NT2/D1 (cell line): ENCODE results near the gene MTO1.
"Not testable (repeated sequence)": the region's sequence is repeated elsewhere in the genome, so short reads cannot be mapped to it uniquely, and the experiment has no call there.

Experiments
- DNase-seq: peaks from one replicate; pipeline ENCODE4 v3.0.0-alpha.2; 2011; ENCODE audit warnings: low read depth, low spot score
- H3K27me3 ChIP-seq: 2 replicates; pipeline ENCODE4 v1.6.0; 2011; ENCODE audit warnings: mild to moderate bottlenecking; ENCODE audit not compliant: insufficient read length, insufficient read depth
- H3K36me3 ChIP-seq: 2 replicates; pipeline ENCODE4 v1.6.1; 2011; ENCODE audit warnings: mild to moderate bottlenecking, low read length, mixed read lengths; ENCODE audit not compliant: insufficient read depth, insufficient read length
- H3K4me1 ChIP-seq: 2 replicates; pipeline ENCODE4 v1.5.1; 2011; ENCODE audit not compliant: insufficient read depth, insufficient read length
- H3K4me3 ChIP-seq: 2 replicates; pipeline ENCODE4 v1.5.1; 2011; ENCODE audit warnings: low read depth; ENCODE audit not compliant: insufficient read length
- H3K9ac ChIP-seq: 2 replicates; pipeline ENCODE4 v1.6.0; 2011; ENCODE audit warnings: low read depth; ENCODE audit not compliant: insufficient read length
- H3K9me3 ChIP-seq: 2 replicates; pipeline ENCODE4 v1.5.1; 2011; ENCODE audit warnings: mild to moderate bottlenecking, low read length; ENCODE audit not compliant: insufficient read depth
- SUZ12 ChIP-seq: IDR thresholded peaks from 2 replicates; pipeline ENCODE4 v1.6.1; 2011; ENCODE audit not compliant: insufficient read length, insufficient read depth; ENCODE audit errors: extremely low read depth
- YY1 ChIP-seq: IDR thresholded peaks from 2 replicates; pipeline ENCODE4 v1.6.1; 2011; ENCODE audit not compliant: insufficient read length, insufficient read depth
- ZNF274 ChIP-seq: IDR thresholded peaks from 2 replicates; pipeline ENCODE4 v1.6.1; 2011; ENCODE audit warnings: mild to moderate bottlenecking, low read depth, low read length

The MTO1 gene

DNA sequence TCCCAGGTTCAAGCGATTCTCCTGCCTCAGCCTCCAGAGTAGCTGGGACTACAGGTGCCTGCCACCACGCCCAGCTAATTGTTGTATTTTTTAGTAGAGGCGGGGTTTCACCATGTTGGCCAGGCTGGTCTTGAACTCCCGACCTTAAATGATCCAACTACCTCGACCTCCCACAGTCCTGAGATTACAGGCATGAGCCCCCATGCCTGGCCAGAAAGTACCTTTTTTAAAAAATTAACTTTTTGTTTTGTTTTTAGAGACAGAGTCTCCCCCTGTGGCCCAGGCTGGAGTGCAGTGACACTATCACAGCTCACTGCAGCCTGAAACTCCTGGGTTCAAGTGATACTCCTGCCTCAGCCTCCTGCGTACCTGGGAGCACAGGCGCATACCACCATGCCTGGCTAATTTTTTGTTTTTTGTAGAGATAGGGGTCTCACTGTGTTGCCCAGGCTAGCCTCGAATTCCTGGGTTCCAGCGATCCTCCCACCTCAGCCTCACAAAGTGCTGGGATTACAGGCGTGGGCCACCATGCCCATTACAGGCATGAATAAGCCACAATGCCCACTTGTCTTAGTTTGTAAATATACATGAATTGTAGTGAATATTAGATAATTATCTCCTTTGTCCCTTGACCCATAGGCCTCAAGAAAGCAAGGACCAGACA lies 76.7 kb downstream of the MTO1 start:
- no peak for TF ChIP-seq YY1
- no peak for TF ChIP-seq SUZ12
- TF ChIP-seq ZNF274: no peak
- no peak for DNase-seq
- no peaks in the 10 kb centered on the region for H3K9me3 ChIP-seq
- H3K9ac ChIP-seq: no peak overlapping the region
- no peaks in the 10 kb centered on the region for H3K27me3 ChIP-seq
- H3K4me3 ChIP-seq: no peak overlapping the region
- H3K4me1 ChIP-seq: no peaks in the 10 kb centered on the region
- no peaks in the 10 kb centered on the region for H3K36me3 ChIP-seq

DNA sequence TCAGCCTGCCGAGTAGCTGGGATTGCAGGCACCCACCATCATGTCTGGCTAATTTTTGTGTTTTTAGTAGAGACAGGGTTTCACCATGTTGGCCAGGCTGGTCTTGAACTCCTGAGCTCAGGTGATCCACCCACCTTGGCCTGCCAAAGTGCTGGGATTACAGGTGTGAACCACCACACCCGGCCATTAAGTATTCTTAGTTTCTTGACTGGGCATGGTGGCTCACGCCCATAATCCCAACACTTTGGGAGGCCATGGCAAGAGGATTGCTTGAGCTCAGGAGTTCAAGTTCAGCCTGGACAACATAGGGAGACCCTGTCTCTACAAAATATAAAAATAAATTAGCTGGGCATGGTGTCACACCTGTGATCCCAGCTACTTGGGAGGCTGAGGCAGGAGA lies 80.9 kb downstream of the MTO1 start:
- DNase-seq, H3K9me3 ChIP-seq, H3K4me1 ChIP-seq, H3K4me3 ChIP-seq, H3K9ac ChIP-seq, H3K36me3 ChIP-seq, H3K27me3 ChIP-seq: not testable (repeated sequence)

DNA sequence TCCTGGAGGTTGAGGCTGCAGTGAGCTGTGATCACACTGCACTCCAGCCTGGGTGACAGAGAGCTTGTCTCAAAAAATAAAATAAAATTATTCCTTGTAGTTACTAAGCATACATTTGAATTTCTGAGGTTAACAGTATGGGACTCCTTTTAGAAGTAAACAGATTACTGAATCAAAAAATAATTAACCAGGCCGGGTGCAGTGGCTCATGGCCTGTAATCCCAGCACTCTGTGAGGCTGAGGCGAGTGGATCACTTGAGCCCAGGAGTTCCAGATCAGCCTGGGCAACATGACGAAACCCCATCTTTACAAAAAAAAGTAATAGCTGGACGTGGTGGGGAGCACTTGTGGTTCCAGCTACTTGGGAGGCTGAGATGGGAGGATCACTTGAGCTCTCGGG lies 81.4 kb downstream of the MTO1 start:
- no peaks in the 10 kb centered on the region for H3K36me3 ChIP-seq
- H3K9ac ChIP-seq: no peak overlapping the region
- H3K9me3 ChIP-seq: no peaks in the 10 kb centered on the region
- no peaks in the 10 kb centered on the region for H3K27me3 ChIP-seq
- no peak overlapping the region for H3K4me3 ChIP-seq
- DNase-seq: no peak
- no peaks in the 10 kb centered on the region for H3K4me1 ChIP-seq
- TF ChIP-seq YY1: no peak
- TF ChIP-seq SUZ12: no peak
- TF ChIP-seq ZNF274: no peak

DNA sequence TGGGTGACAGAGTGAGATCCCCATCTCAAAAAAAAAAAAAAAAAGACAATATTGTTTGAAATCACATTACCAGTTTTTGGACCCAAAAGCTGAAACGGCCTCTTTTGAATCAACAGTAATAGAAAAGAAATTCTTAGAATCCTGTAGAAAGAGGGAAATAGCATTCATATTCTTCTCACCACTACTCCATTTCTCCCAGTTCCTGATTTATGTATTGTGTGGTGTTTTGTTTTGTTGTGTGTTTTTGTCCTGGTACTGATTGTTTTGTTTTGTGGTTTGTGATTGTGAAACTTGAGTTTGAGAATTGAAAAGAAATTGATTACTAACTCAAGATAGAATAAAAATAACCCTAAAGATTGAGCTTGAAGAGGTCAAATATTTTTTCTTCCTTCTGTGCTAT lies 85.5 kb downstream of the MTO1 start:
- H3K4me1 ChIP-seq: no peaks in the 10 kb centered on the region
- DNase-seq: no peak
- no peaks in the 10 kb centered on the region for H3K27me3 ChIP-seq
- no peaks in the 10 kb centered on the region for H3K36me3 ChIP-seq
- TF ChIP-seq SUZ12 (no peak), YY1 (no peak), ZNF274 (no peak)
- H3K9me3 ChIP-seq: no peaks in the 10 kb centered on the region
- no peak overlapping the region for H3K9ac ChIP-seq
- H3K4me3 ChIP-seq: no peak overlapping the region

DNA sequence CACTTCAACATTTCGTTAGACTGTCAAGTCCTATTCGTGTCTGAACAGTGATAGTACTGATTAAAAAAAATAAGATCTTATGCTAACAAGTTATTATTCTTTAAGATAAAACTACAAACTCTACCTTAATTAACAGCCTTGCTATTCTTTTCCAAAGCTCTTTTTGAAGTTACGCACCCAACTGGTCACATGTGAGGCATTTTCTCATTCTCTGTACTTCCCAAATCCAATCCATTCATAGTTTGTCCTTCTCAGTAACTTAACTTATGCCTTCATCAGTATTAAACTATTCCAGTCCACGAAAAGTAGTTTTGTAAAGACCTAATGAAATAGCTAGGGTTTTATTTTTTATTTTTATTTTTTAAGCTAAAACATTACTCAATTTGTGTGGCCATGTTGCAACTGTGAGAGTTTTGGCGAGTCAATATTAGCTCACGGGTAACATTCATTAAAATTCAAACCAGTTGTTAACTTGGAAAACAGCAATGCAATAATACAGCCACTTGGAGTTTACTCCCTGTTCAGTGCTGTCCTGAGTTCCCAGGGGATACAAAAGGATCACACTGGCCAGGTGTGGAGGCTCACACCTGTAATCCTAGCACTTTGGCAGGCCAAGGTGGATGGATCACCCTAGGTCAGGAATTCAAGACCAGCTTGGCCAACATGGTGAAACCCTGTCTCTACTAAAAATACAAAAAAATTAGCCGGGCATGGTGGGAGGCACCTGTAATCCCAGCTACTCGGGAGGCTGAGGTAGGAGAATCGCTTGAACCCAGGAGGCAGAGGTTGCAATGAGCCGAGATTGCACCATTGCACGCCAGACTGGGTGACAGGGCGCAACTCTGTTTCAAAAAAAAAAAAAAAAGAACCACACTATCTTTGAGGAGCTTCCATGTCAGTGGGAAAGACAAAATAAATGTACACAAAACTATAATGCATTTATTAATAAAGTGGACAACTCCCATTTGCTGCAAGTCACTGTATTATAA lies 87.2 kb downstream of the MTO1 start:
- H3K4me1 ChIP-seq: no peaks in the 10 kb centered on the region
- TF ChIP-seq YY1 (no peak), SUZ12 (no peak)
- no peaks in the 10 kb centered on the region for H3K27me3 ChIP-seq
- DNase-seq: no peak
- H3K4me3 ChIP-seq: no peak overlapping the region
- H3K9ac ChIP-seq: no peak overlapping the region
- H3K9me3 ChIP-seq: no peaks in the 10 kb centered on the region
- no peaks in the 10 kb centered on the region for H3K36me3 ChIP-seq

DNA sequence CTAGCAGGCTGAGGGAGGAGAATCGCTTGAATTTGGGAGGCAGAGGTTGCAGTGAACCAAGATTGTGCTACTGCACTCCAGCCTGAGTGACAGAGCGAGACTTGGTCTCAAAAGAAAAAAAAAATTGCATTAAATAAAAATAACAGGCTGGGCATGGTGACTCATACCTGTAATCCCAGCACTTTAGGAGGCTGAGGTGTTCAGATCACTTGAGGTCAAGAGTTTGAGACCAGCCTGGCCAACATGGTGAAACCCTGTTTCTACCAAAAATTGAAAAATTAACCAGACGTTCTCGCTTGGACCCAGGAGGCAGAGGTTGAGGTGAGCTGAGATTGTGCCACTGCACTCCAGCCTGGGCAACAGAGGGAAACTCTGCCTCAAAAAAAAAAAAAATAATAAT lies 89.6 kb downstream of the MTO1 start:
- not testable (repeated sequence) for H3K9ac ChIP-seq, H3K4me3 ChIP-seq, H3K9me3 ChIP-seq, H3K4me1 ChIP-seq, H3K27me3 ChIP-seq, DNase-seq, H3K36me3 ChIP-seq

DNA sequence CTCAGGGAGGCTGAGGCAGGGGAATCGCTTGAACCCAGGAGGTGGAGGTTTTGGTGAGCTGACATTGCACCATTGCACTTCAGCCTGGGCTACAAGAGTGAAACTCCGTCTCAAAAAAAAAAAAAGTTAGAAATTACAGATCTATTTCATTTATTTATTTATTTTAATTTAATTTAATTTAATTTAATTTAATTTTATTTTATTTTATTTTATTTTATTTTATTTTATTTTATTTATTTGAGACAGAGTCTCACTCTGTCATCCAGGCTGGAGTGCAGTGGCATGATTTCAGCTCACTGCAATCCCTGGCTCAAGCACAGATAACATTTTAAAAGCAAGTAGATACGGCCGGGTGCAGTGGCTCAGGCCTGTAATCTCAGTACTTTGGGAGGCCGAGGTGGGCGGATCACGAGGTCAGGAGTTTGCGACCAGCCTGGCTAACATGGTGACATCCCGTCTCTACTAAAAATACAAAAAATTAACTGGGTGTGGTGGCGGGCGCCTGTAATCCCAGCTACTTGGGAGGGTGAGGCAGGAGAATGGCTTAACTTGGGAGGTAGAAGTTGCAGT lies 93.9 kb downstream of the MTO1 start:
- H3K36me3 ChIP-seq, H3K27me3 ChIP-seq, H3K9ac ChIP-seq, H3K9me3 ChIP-seq, H3K4me3 ChIP-seq, DNase-seq, H3K4me1 ChIP-seq: not testable (repeated sequence)
